GM18519 (cell line): ENCODE measurements around the gene PTPRT.

Source experiments
- ATAC-seq: cut with Tn5 transposase; IDR thresholded peaks from one replicate; pipeline ENCODE4 v1.9.1; 2021; ENCODE audit warnings: mild to moderate bottlenecking, moderate library complexity; ENCODE audit not compliant: unreplicated experiment, low FRiP score

The PTPRT gene

GRCh38 chr20:42063141-42063540, 1126.6 kb downstream of the PTPRT start:
- ATAC-seq, result no peak

GRCh38 chr20:42053350-42053749, 1136.4 kb downstream of the PTPRT start:
- ATAC-seq, result no peak

GRCh38 chr20:42051921-42052320, 1137.8 kb downstream of the PTPRT start:
- ATAC-seq, result no peak

GRCh38 chr20:42046371-42047085, 1143.2 kb downstream of the PTPRT start:
- no peak for ATAC-seq

- no peak for ATAC-seq
Observed at GRCh38 chr20:42043921-42044320, 1145.8 kb downstream of the PTPRT start.

GRCh38 chr20:42041000-42041565, 1148.6 kb downstream of the PTPRT start:
- no peak for ATAC-seq

GRCh38 chr20:42027746-42028268, 1161.9 kb downstream of the PTPRT start:
- ATAC-seq, result no peak

GRCh38 chr20:42026599-42026998, 1163.1 kb downstream of the PTPRT start:
- no peak for ATAC-seq

GRCh38 chr20:42024653-42025052, 1165.1 kb downstream of the PTPRT start:
- ATAC-seq, result no peak
